Measurements from ENCODE around the gene C17orf67.

Gene C17orf67

GRCh38 chr17:56833057-56833808 lies 487 bp downstream of the C17orf67 start:
- peak; percentile 72 for DNase-seq (ENCODE audit: low spot score)

- DNase-seq (ENCODE audit: low spot score): no peak
Measured at GRCh38 chr17:56832446-56832845, 1.3 kb downstream of the C17orf67 start.

- DNase-seq (ENCODE audit: low spot score): no peak
Measured at GRCh38 chr17:56831369-56832095, 2.2 kb downstream of the C17orf67 start.

GRCh38 chr17:56830726-56831368 lies 2.9 kb downstream of the C17orf67 start:
- DNase-seq (ENCODE audit: low spot score): no peak

DNA sequence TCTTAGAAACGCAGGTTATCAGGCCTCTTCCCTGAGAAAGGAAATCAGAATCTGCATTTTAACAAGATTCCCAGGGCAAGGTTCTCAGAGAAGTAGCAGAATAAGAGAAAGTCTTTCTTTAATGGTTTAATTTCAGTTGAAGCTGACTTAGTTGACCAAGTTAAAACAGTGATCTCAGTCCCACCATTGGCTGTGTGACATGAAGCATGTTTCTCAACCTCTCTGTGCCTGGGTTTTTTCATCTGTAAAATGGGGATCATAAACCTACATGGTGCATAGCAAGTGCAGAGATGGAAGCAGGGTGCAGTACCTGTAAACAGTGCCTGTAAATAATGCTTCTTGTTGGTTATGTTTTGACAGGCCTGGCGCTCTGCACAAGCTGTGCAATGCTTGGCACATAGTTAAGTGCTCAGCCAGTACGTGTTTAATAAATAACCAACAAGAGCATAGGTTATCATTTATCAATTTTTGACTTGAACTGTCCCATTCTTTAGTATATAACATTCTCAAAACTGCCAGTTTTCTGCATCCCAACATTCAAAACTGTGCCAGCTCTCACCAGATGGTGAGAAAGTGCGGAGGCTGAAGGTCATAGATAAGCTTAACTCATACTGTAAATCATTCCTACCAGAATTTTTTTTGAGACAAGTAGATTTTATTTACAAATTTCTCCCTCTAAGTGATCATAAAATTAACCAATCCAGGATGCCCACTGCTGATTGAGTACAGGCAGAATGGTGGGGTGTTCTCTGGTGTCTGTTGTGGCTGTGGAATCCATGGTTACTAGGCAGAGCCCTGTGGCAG lies 6.9 kb downstream of the C17orf67 start:
- DNase-seq (ENCODE audit: low spot score): no peak

GRCh38 chr17:56824503-56824902 lies 9.2 kb downstream of the C17orf67 start:
- no peak for DNase-seq (ENCODE audit: low spot score)

DNA sequence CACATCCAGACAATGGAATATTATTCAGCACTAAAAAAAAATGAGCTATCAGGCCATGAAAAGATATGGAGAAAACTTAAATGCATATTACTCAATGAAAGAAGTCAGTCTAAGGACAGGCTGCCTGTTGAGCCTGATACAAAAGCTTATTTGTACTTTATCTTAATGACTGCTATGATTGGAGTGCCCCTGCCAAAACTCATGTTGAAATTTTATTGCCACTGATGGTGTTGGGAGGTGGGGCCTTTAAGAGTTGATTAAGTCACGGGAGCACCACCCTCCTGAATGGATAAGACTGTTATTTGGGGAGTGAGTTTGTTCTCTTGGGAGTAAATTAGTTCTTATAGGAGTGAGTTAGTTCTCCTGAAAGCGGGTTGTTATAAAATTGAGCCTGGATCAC lies 9.9 kb downstream of the C17orf67 start:
- DNase-seq (ENCODE audit: low spot score): no peak

- DNase-seq (ENCODE audit: low spot score): no peak
Measured at GRCh38 chr17:56822725-56823124, 11.0 kb downstream of the C17orf67 start.

DNA sequence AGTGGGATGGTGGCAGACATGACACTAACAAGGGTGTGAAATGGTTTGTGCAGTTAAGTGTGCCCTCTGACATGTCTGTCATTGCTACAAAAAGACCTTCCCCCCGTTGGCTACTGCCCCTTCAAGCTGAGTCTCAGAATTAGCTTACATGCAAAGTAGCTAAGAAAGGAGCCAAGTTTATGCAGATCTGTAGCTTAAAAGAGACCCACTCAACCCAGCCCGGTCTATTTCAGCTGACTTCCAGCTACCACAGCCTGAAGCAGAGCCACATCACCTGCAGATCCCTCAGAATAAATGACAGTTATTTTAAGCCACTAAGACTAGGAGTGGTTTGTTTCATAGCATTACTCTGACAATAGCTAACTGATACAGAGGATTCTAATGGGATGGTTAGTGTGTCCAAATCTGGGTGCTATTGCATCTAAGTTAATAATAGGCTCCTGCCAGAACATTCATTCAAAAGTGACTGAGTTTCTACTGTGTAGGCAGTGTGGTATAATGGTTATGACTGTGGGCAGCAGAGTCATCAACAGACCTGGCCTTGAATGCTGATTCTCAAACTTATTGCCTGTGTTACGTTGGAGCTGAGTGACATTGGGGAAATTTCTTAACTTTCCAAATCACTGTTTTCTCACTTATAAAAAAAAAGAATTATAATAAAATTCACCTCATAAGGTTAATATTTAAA lies 11.7 kb downstream of the C17orf67 start:
- DNase-seq (ENCODE audit: low spot score): no peak

DNA sequence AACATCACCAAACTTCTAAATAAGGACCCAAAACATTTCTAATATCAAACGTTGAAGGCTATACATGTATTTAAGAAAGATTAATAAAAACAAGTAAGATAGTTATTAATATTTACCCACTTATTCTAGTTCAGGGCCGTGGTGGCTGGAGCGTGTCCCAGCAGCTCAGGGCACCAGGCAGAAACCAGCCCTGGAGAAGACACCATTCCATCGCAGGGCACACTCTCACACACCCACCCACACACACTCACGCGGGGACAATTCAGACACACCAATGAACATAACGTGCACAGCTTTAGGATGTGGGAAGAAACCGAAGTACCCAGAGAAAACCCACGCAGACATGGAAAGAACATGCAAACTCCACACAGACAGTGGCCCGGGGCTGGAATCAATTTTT lies 13.5 kb downstream of the C17orf67 start:
- DNase-seq (ENCODE audit: low spot score): no peak

- DNase-seq (ENCODE audit: low spot score): no peak
Measured at GRCh38 chr17:56819431-56820145, 14.1 kb downstream of the C17orf67 start.

DNA sequence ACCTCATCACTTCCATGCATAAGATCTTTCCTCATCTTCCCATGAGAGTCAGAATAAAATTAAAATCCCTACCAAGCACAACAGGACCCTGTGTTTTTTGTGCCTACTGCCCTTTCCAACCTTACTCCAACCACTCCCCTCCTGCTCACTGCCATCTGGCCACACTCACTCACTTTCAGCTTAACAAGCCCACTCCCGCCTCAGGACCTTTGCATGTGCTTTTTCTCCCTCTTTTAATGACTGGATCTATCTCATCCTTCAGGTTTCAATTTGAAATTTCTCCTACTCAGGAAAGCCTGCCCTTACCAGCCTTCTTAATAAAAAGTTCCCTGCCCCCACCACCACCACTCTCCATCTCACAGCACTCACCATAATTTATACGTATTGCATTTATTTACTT lies 14.7 kb downstream of the C17orf67 start:
- no peak for DNase-seq (ENCODE audit: low spot score)

GRCh38 chr17:56817066-56817465 lies 16.7 kb downstream of the C17orf67 start:
- DNase-seq (ENCODE audit: low spot score): no peak

DNA sequence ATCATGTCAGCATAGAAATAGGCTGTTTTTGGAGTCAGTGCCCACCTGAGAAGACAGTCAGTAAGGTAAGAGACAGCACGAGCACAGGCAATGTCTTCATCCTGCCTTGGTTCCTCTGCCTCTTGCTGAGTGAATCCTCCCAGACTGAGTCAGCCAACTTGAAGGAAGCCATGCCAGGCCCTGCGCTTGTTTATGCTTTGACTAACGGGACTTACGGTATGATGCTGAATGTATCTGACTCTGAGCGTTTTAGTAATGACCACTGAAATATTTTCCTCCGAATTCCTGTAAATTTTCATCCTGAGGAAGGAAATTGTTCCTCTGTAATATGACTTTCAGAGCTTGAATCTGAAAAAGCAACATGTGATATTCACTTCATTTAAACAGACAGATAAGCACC lies 18.0 kb downstream of the C17orf67 start:
- DNase-seq (ENCODE audit: low spot score): no peak

GRCh38 chr17:56812901-56813388 lies 20.8 kb downstream of the C17orf67 start:
- DNase-seq (ENCODE audit: low spot score): no peak

- no peak for DNase-seq (ENCODE audit: low spot score)
Measured at GRCh38 chr17:56810891-56811775, 22.6 kb downstream of the C17orf67 start.

GRCh38 chr17:56810343-56810742 lies 23.4 kb downstream of the C17orf67 start:
- DNase-seq (ENCODE audit: low spot score): no peak

DNA sequence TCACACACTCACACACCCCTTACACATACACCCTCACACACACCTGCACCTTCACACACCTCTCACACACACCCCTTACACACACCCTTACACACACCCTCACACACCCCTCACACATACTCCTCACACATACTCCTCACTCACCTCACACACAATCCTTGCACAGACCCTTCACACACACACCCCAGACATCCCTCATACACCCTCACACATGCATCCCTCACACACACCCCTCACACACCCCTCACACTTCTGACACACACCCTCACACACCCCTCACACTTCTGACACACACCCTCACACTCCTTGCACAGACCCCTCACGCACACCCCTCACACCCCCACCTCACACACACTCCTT lies 23.9 kb downstream of the C17orf67 start:
- no peak for DNase-seq (ENCODE audit: low spot score)

DNA sequence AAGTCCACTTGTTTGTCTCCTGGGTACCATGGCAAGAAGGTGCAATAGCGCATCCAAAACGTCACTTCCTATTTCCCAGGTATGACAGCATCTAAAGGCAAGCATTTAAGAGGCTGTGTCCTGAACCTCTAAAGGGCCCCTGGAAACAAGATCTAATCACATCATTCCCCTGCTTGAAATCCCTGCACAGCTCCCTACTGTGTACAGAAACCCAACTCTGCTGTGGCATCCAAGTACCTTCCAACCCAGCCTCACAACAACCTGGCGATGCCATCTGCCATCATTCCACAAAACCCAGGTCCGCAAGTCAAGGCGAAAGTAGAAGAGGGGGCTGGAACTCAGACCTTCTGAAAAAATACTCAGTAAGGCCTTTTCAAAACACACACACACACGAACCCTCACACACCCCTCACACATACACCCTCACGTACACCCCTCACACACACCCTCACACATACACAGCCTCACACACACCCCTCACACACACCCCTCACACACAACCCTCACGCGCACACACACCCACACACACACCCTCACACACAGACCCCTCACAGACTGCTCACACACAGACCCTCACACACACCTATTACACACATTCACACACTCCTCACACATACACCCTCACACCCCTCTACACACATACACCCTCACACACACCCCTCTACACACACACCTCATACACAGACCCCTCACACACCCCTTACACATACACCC lies 24.5 kb downstream of the C17orf67 start:
- DNase-seq (ENCODE audit: low spot score): no peak

All from left forelimb (tissue), 1 donor.